Measurements from ENCODE around the gene ZGPAT.

ZGPAT gene

GRCh38 chr20:63771046-63771707 is 63.3 kb downstream of the ZGPAT start:
- Histone ChIP-seq H3K27me3 (ENCODE audit: insufficient read depth, low read depth) (peaks cover 79% of the 10 kb centered on the region), H4K20me1 (ENCODE audit: insufficient read depth) (no peaks in the 10 kb centered on the region), H3K79me2 (ENCODE audit: insufficient read depth, low read depth) (no peaks in the 10 kb centered on the region), H3K9ac (no peak overlapping the region), H2AFZ (ENCODE audit: low read depth) (no peak overlapping the region), H3K4me1 (ENCODE audit: low read depth, poor library complexity, severe bottlenecking) (no peaks in the 10 kb centered on the region), H3K4me3 (IDR thresholded peaks at IDR 0.05; ENCODE audit: insufficient read depth, low read depth, low read length) (no peak overlapping the region), H3K4me2 (no peak overlapping the region), H3K36me3 (ENCODE audit: insufficient read depth) (no peaks in the 10 kb centered on the region), H3K27ac (no peak overlapping the region)
- no peak for TF ChIP-seq CTCF (conservative IDR thresholded peaks at IDR 0.05; ENCODE audit: low read depth, low read length)

- H2AFZ ChIP-seq (ENCODE audit: low read depth) = peak overlapping the region; percentile 10; the same call in 1 of the 2 replicates
- H3K79me2 ChIP-seq (ENCODE audit: insufficient read depth, low read depth) = no peaks in the 10 kb centered on the region
- H3K9ac ChIP-seq = no peak overlapping the region
- no peaks in the 10 kb centered on the region for H3K4me1 ChIP-seq (ENCODE audit: low read depth, poor library complexity, severe bottlenecking)
- no peak overlapping the region for H3K4me3 ChIP-seq (IDR thresholded peaks at IDR 0.05; ENCODE audit: insufficient read depth, low read depth, low read length)
- H4K20me1 ChIP-seq (ENCODE audit: insufficient read depth) = no peaks in the 10 kb centered on the region
- no peak overlapping the region for H3K4me2 ChIP-seq
- no peaks in the 10 kb centered on the region for H3K36me3 ChIP-seq (ENCODE audit: insufficient read depth)
- peaks cover 76% of the 10 kb centered on the region for H3K27me3 ChIP-seq (ENCODE audit: insufficient read depth, low read depth)
- no peak overlapping the region for H3K27ac ChIP-seq
- no peak for TF ChIP-seq CTCF (conservative IDR thresholded peaks at IDR 0.05; ENCODE audit: low read depth, low read length)
These were observed 65.1 kb downstream of the ZGPAT start for GRCh38 chr20:63772781-63773518.

- H3K79me2 ChIP-seq (ENCODE audit: insufficient read depth, low read depth) = no peaks in the 10 kb centered on the region
- H3K9ac ChIP-seq = no peak overlapping the region
- H2AFZ ChIP-seq (ENCODE audit: low read depth) = no peak overlapping the region
- H3K4me1 ChIP-seq (ENCODE audit: low read depth, poor library complexity, severe bottlenecking) = no peaks in the 10 kb centered on the region
- H3K27me3 ChIP-seq (ENCODE audit: insufficient read depth, low read depth) = peaks cover 71% of the 10 kb centered on the region
- H3K27ac ChIP-seq = no peak overlapping the region
- H3K4me3 ChIP-seq (IDR thresholded peaks at IDR 0.05; ENCODE audit: insufficient read depth, low read depth, low read length) = no peak overlapping the region
- H3K4me2 ChIP-seq = no peak overlapping the region
- no peaks in the 10 kb centered on the region for H3K36me3 ChIP-seq (ENCODE audit: insufficient read depth)
- no peak for TF ChIP-seq CTCF (conservative IDR thresholded peaks at IDR 0.05; ENCODE audit: low read depth, low read length)
- H4K20me1 ChIP-seq (ENCODE audit: insufficient read depth) = no peaks in the 10 kb centered on the region
These were observed 65.9 kb downstream of the ZGPAT start for GRCh38 chr20:63773571-63774241.

- no peaks in the 10 kb centered on the region for H3K36me3 ChIP-seq (ENCODE audit: insufficient read depth)
- H3K27me3 ChIP-seq (ENCODE audit: insufficient read depth, low read depth) = peaks cover 65% of the 10 kb centered on the region
- H3K4me2 ChIP-seq = no peak overlapping the region
- no peak overlapping the region for H3K27ac ChIP-seq
- no peak for TF ChIP-seq CTCF (conservative IDR thresholded peaks at IDR 0.05; ENCODE audit: low read depth, low read length)
- H3K4me1 ChIP-seq (ENCODE audit: low read depth, poor library complexity, severe bottlenecking) = no peaks in the 10 kb centered on the region
- no peak overlapping the region for H3K4me3 ChIP-seq (IDR thresholded peaks at IDR 0.05; ENCODE audit: insufficient read depth, low read depth, low read length)
- H2AFZ ChIP-seq (ENCODE audit: low read depth) = no peak overlapping the region
- no peaks in the 10 kb centered on the region for H3K79me2 ChIP-seq (ENCODE audit: insufficient read depth, low read depth)
- H3K9ac ChIP-seq = no peak overlapping the region
- no peaks in the 10 kb centered on the region for H4K20me1 ChIP-seq (ENCODE audit: insufficient read depth)
These were observed 66.5 kb downstream of the ZGPAT start for GRCh38 chr20:63774306-63774705.

Data from KMS-11 (cell line).